NB4 (cell line): ENCODE measurements around the gene CHD3.

Experiments
- CTCF ChIP-seq: IDR thresholded peaks from one replicate; pipeline ENCODE4 v1.5.1; 2012; ENCODE audit warnings: low read depth, low read length
- POLR2A ChIP-seq: IDR thresholded peaks from 2 replicates; pipeline ENCODE4 v1.6.1; 2011; ENCODE audit warnings: mild to moderate bottlenecking; ENCODE audit not compliant: insufficient read length; ENCODE audit errors: extremely low read depth

GRCh38 chr17:7855660-7856010 lies 33.0 kb upstream of the CHD3 start:
- TF ChIP-seq CTCF (no peak), POLR2A (no peak)
